ENCODE results near the gene S100A14. TPM values are rescaled to one million over a fixed set of nuclear protein-coding genes. Genes with fewer than 3 reads are reported as not detected.
A peak's percentile ranks its signal among the peaks of the same experiment; 100 is the strongest.

S100A14 gene
- total and polyA plus RNA-seq, 2 of the 4 experiments (the other 2 are of a cell fraction) = 0.10 TPM; not detected in 1

DNA sequence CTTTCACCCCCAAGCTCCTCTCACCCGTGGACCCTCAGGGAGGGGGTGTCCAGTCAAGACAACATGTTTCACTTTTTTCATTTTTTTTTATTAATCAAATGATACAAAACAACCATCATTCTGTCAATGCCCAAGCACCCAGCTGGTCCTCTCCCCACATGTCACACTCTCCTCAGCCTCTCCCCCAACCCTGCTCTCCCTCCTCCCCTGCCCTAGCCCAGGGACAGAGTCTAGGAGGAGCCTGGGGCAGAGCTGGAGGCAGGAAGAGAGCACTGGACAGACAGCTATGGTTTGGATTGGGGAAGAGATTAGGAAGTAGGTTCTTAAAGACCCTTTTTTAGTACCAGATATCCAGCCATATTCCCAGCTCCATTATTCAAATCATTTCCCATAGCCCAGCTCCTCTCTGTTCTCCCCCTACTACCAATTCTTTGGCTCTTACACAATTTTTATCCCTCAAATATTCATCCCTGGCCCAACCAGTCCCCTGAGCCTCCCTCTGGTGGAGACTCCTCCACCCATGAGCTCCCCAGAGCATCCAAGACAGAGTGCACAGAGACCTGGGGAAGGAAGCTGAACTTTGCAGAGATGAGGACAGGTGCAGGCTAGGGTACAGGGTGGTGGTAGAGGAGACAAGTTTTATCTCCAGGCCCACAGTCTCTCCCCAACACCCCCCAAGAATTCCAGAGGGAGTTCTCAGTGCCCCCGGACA, 1.8 kb downstream of the S100A14 start:
- Histone ChIP-seq H3K27me3 (ENCODE audit: control insufficient read depth, insufficient read depth, low read length) (no peaks in the 10 kb centered on the region), H2AK9ac (replicated peaks; ENCODE audit: low read depth, low read length, poor library complexity) (no peak overlapping the region), H4K5ac (ENCODE audit: low read depth, low read length) (no peak overlapping the region), H3K4me3 (ENCODE audit: insufficient read depth, low read depth, low read length) (no peak overlapping the region), H3K4ac (ENCODE audit: low read depth, low read length) (no peak overlapping the region; the same call in 1 of the 2 replicates), H3K36me3 (ENCODE audit: control insufficient read depth, insufficient read depth, low read length) (peaks cover 10% of the 10 kb centered on the region; the same call in 1 of the 2 replicates), H3K18ac (ENCODE audit: low read depth, low read length) (no peak overlapping the region), H3K23ac (ENCODE audit: low read depth, low read length) (no peak overlapping the region), H2BK20ac (ENCODE audit: low read depth, low read length) (no peak overlapping the region), H4K20me1 (ENCODE audit: insufficient read depth, low read length) (peaks cover 11% of the 10 kb centered on the region; the same call in 1 of the 2 replicates), H3K56ac (ENCODE audit: extremely low read depth, insufficient read depth, low read length) (no peak overlapping the region), H3K9me1 (ENCODE audit: insufficient read depth, low read length) (peaks cover 10% of the 10 kb centered on the region; the same call in 1 of the 2 replicates), H4K8ac (ENCODE audit: low read depth in 2 of 2, low read length in 2 of 2) (no peak overlapping the region), H3K4me1 (ENCODE audit: control insufficient read depth, insufficient read depth, low read length) (peaks cover 28% of the 10 kb centered on the region), H3K14ac (replicated peaks; ENCODE audit: low read depth, low read length) (no peak overlapping the region), H2BK15ac (ENCODE audit: low read depth, low read length) (no peak overlapping the region), H3K9me3 (ENCODE audit: control insufficient read depth, insufficient read depth, low read length) (no peaks in the 10 kb centered on the region), H2AFZ (replicated peaks; ENCODE audit: low read length, poor library complexity) (peak overlapping the region; percentile 5), H2BK5ac (ENCODE audit: low read depth, low read length, poor library complexity, severe bottlenecking) (no peak overlapping the region), H3K27ac (ENCODE audit: insufficient read depth, low read length) (no peak overlapping the region), H2AK5ac (ENCODE audit: low read depth, low read length) (no peak overlapping the region), H3K9ac (ENCODE audit: low read depth, low read length) (no peak overlapping the region), H3K4me2 (ENCODE audit: low read depth, low read length) (no peak overlapping the region), H3K79me1 (ENCODE audit: low read depth in 1 of 2, low read length in 2 of 2) (peaks cover 6 to 34% of the 10 kb centered on the region in 2 experiments; a peak in 3 of 4 replicates), H4K91ac (ENCODE audit: insufficient read depth, low read depth, low read length) (no peak overlapping the region), H2BK120ac (ENCODE audit: low read depth, low read length) (no peak overlapping the region)
- TF ChIP-seq BHLHE40 (IDR thresholded peaks at IDR 0.05; ENCODE audit: low read depth, low read length) (no peak), RAD21 (IDR thresholded peaks at IDR 0.05; ENCODE audit: low read length) (no peak)
- ATAC-seq (ENCODE audit: low read depth) = no peak
- dilution Hi-C loops (cut with HindIII; ENCODE audit: low sequenced_read_pairs, unreplicated experiment) (no loop called here), intact Hi-C loops (cut with micrococcal nuclease) (no loop called here), in situ Hi-C loops (cut with MboI; ENCODE audit: low sequenced_read_pairs) (no loop called here)
- no peak for DNase-seq
- BruUV-seq (replicated peaks) = no TSS peak
- ChIA-PET POLR2A (ENCODE audit: unreplicated experiment) (interaction anchor here (1.2 kb wide), 1 partner anchor 13 kb away, joined by 6 read pairs; the partner anchor contains the start of gene S100A13), CTCF (interaction anchor here (1.0 to 3.3 kb wide), 4 partner anchors 13 to 46 kb away, joined by 3 to 18 read pairs (median 6); partner anchors contain the start of genes S100A1 and S100A13)
- WGBS, 2 experiments (ENCODE audit: extremely low coverage in 2 of 2, insufficient read length in 1 of 2) = no CpG with 5 or more reads among the region's 2 CpGs
